IMR-90 (cell line): ENCODE data around the gene CEP170. TPM values are rescaled to one million over a fixed set of nuclear protein-coding genes. Genes with fewer than 3 reads are reported as not detected.
"Not testable (repeated sequence)": the region's sequence is repeated elsewhere in the genome, so short reads cannot be mapped to it uniquely, and the experiment has no call there.

Source experiments
- ATAC-seq: fragments of 200-7000 bp; cut with Tn5 transposase; 2 replicates; pipeline ENCODE4 v1.9.1; 2020; ENCODE audit warnings: low read depth, mild to moderate bottlenecking, moderate library complexity
- BruUV-seq: library from RNA; stranded (reverse); fragments of 400-500 nt; replicated peaks from 2 replicates; lab custom pipeline; 2021; lab: Mats Ljungman, UMichigan
- CTCF ChIA-PET: fragments of 300-600 bp; formaldehyde crosslinking; extraction: SDS; loops from one replicate; lab custom pipeline; 2021; ENCODE audit warnings: antibody characterized with exemption; lab: Yijun Ruan, JAX
- POLR2A ChIA-PET: fragments of 300-600 bp; sonication (Branson Sonifier 250); formaldehyde crosslinking; loops from one replicate; lab custom pipeline; 2022; ENCODE audit warnings: antibody characterized with exemption; ENCODE audit not compliant: unreplicated experiment; lab: Charles Lee
- DNase-seq: peaks from one replicate; pipeline ENCODE4 v3.0.0; 2013
- H2AFZ ChIP-seq: replicated peaks from 2 replicates; pipeline ENCODE3; 2013; ENCODE audit warnings: low read length, mild to moderate bottlenecking; ENCODE audit not compliant: poor library complexity
- H2AK5ac ChIP-seq: 2 replicates; pipeline ENCODE4 v1.6.1; 2013; ENCODE audit warnings: low read depth, low read length, inconsistent platforms
- H2AK9ac ChIP-seq: replicated peaks from 2 replicates; pipeline ENCODE3; 2013; ENCODE audit warnings: mild to moderate bottlenecking, low read depth, low read length, moderate library complexity; ENCODE audit not compliant: poor library complexity
- H2BK120ac ChIP-seq: 2 replicates; pipeline ENCODE4 v1.6.1; 2013; ENCODE audit warnings: low read depth, low read length, inconsistent platforms
- H2BK15ac ChIP-seq: 3 replicates; pipeline ENCODE4 v1.6.1; 2013; ENCODE audit warnings: low read depth, low read length, inconsistent platforms
- H2BK20ac ChIP-seq: 2 replicates; pipeline ENCODE4 v1.6.1; 2013; ENCODE audit warnings: low read depth, mild to moderate bottlenecking, inconsistent platforms, low read length, moderate library complexity
- H2BK5ac ChIP-seq: 2 replicates; pipeline ENCODE4 v1.6.1; 2013; ENCODE audit warnings: mild to moderate bottlenecking, low read depth, low read length, inconsistent platforms; ENCODE audit not compliant: poor library complexity, severe bottlenecking
- H3K14ac ChIP-seq: replicated peaks from 2 replicates; pipeline ENCODE4 v1.6.1; 2013; ENCODE audit warnings: low read depth, low read length, inconsistent platforms
- H3K18ac ChIP-seq: 2 replicates; pipeline ENCODE4 v1.6.1; 2013; ENCODE audit warnings: low read depth, low read length, control low read depth
- H3K23ac ChIP-seq: 2 replicates; pipeline ENCODE4 v1.6.1; 2013; ENCODE audit warnings: low read depth, low read length, inconsistent platforms
- H3K27ac ChIP-seq: 2 replicates; pipeline ENCODE4 v1.5.1; 2013; ENCODE audit warnings: mild to moderate bottlenecking, control low read depth, low read length; ENCODE audit not compliant: insufficient read depth
- H3K27me3 ChIP-seq: 2 replicates; pipeline ENCODE4 v1.6.1; 2013; ENCODE audit warnings: low read length; ENCODE audit not compliant: control insufficient read depth, insufficient read depth
- H3K36me3 ChIP-seq: 2 replicates; pipeline ENCODE4 v1.6.1; 2013; ENCODE audit warnings: low read length, mixed read lengths; ENCODE audit not compliant: control insufficient read depth, insufficient read depth
- H3K4ac ChIP-seq: 2 replicates; pipeline ENCODE4 v1.6.1; 2013; ENCODE audit warnings: low read depth, low read length, inconsistent platforms
- H3K4me1 ChIP-seq: 2 replicates; pipeline ENCODE4 v1.6.1; 2013; ENCODE audit warnings: low read length, mixed read lengths; ENCODE audit not compliant: control insufficient read depth, insufficient read depth
- H3K4me2 ChIP-seq: 2 replicates; pipeline ENCODE4 v1.6.1; 2013; ENCODE audit warnings: low read depth, mild to moderate bottlenecking, control low read depth, low read length, moderate library complexity
- H3K4me3 ChIP-seq: 2 replicates; pipeline ENCODE4 v1.5.1; 2013; ENCODE audit warnings: low read depth, mild to moderate bottlenecking, control low read depth, low read length, moderate library complexity; ENCODE audit not compliant: insufficient read depth
- H3K56ac ChIP-seq: 2 replicates; pipeline ENCODE4 v1.6.1; 2013; ENCODE audit warnings: low read length, inconsistent platforms; ENCODE audit not compliant: insufficient read depth; ENCODE audit errors: extremely low read depth
- H3K79me1 ChIP-seq, 2 experiments: 2 replicates each; pipeline ENCODE4 v1.6.1; 2013; ENCODE audit warnings: low read length in 2 of 2, inconsistent platforms in 1 of 2, low read depth in 1 of 2
- H3K9ac ChIP-seq: 2 replicates; pipeline ENCODE4 v1.6.1; 2013; ENCODE audit warnings: low read depth, low read length, control low read depth
- H3K9me1 ChIP-seq: 2 replicates; pipeline ENCODE4 v1.6.1; 2013; ENCODE audit warnings: low read length, inconsistent platforms; ENCODE audit not compliant: insufficient read depth
- H3K9me3 ChIP-seq: 2 replicates; pipeline ENCODE4 v1.6.1; 2013; ENCODE audit warnings: low read length; ENCODE audit not compliant: control insufficient read depth, insufficient read depth
- H4K20me1 ChIP-seq: 2 replicates; pipeline ENCODE4 v1.6.1; 2013; ENCODE audit warnings: low read length, inconsistent platforms; ENCODE audit not compliant: insufficient read depth
- H4K5ac ChIP-seq: 2 replicates; pipeline ENCODE4 v1.6.1; 2013; ENCODE audit warnings: mild to moderate bottlenecking, low read depth, low read length, control low read depth
- H4K8ac ChIP-seq, 2 experiments: 2 replicates each; pipeline ENCODE4 v1.6.1; 2013; ENCODE audit warnings: low read depth in 2 of 2, low read length in 2 of 2, control low read depth in 1 of 2, inconsistent platforms in 1 of 2
- H4K91ac ChIP-seq: 2 replicates; pipeline ENCODE4 v1.6.1; 2013; ENCODE audit warnings: low read depth, low read length, inconsistent platforms; ENCODE audit not compliant: insufficient read depth
- WGBS, 2 experiments: methylation state at CpG; one replicate each; pipeline versions ENCODE4 v1.1.5 to v1.1.7; 2013; ENCODE audit warnings: missing lambda C conversion rate in 2 of 2; ENCODE audit not compliant: insufficient read length in 1 of 2; ENCODE audit errors: extremely low coverage in 2 of 2; 5-methylcytosine and 5-hydroxymethylcytosine counted together
- dilution Hi-C: fragments of 300-500 bp; cut with HindIII; formaldehyde crosslinking; loops from one replicate; pipeline ENCODE4 v1.14.3; 2018; ENCODE audit warnings: low sequenced_read_pairs; ENCODE audit not compliant: unreplicated experiment
- in situ Hi-C: fragments of 300-500 bp; cut with MboI; formaldehyde crosslinking; loops from 3 replicates; pipeline ENCODE4 v1.14.3; 2019; ENCODE audit warnings: low sequenced_read_pairs, inconsistent platforms, mixed read lengths
- intact Hi-C: fragments of 100-400 bp; cut with micrococcal nuclease; formaldehyde crosslinking; loops from 2 replicates; pipeline ENCODE4 v1.10.0; 2022
- polyA plus RNA-seq, 3 experiments: library from polyadenylated mRNA; depleted of rRNA; stranded (reverse); fragments of >200 nt; gene quantifications; 2 replicates each; pipeline ENCODE4 v1.2.3, GENCODE V29; 2012; ENCODE audit warnings: low replicate concordance in 1 of 3
- total RNA-seq: library from RNA; depleted of rRNA; stranded (reverse); fragments of >200 nt; gene quantifications from 2 replicates; pipeline ENCODE4 v1.2.3, GENCODE V29; 2012

Gene CEP170
- total and polyA plus RNA-seq, 2 of the 4 experiments (the other 2 are of a cell fraction), result 65.8 to 151 TPM

DNA sequence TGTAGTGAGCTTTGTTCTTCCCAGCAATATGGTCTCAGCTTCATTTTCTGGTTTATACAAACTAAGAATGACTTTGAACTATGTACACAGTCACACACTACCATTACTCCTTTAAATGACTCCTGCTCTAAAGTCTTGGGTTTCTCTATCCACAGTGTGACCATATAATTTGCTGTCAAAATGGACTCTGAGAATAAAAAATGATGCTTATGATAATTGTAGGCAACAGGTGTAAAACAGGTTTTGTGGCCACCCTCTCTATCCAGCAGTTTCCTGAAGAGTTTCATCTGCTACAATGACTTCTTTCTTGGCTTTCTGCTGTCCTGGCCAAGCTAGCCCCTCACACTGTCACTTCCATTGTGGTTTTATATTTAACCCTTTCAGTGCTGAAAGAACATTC, 71.4 kb downstream of the CEP170 start:
- H3K9me3 ChIP-seq, H2BK20ac ChIP-seq, H2BK120ac ChIP-seq, POLR2A ChIA-PET, H3K4me3 ChIP-seq, H2BK15ac ChIP-seq, H3K9ac ChIP-seq, H3K4me1 ChIP-seq, H3K36me3 ChIP-seq, CTCF ChIA-PET, H2BK5ac ChIP-seq, H3K4me2 ChIP-seq, ATAC-seq, in situ Hi-C loops, dilution Hi-C loops, H3K14ac ChIP-seq, H4K5ac ChIP-seq, H3K4ac ChIP-seq, H3K27ac ChIP-seq, H4K20me1 ChIP-seq, intact Hi-C loops, H2AK9ac ChIP-seq, DNase-seq, BruUV-seq, H2AFZ ChIP-seq, H3K56ac ChIP-seq, H3K23ac ChIP-seq, H3K18ac ChIP-seq, H2AK5ac ChIP-seq, H4K91ac ChIP-seq, H3K79me1 ChIP-seq, H4K8ac ChIP-seq, H3K9me1 ChIP-seq, H3K27me3 ChIP-seq: not testable (repeated sequence)

DNA sequence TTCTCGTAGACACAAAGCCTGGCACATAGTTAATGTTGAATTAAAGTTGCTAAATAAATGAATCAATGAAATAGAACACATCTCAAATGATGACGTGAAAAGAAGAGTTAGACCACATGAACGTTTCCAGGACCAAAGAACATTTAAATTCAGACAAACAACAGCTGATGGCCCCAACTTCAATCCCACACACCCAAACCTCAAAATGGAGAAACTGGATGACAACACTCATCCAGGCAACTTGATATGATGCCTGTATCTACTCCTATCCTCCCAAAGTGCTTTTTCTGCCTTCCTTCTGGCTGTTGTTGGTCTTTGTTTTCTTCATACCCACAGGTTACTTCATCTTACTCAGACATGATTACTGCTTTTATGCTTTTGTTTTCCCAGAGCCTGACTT, 71.9 kb downstream of the CEP170 start:
- H2BK5ac ChIP-seq, H3K4me1 ChIP-seq, dilution Hi-C loops, H2BK120ac ChIP-seq, H3K9me1 ChIP-seq, ATAC-seq, H2AFZ ChIP-seq, H4K20me1 ChIP-seq, H3K27ac ChIP-seq, DNase-seq, H4K8ac ChIP-seq, H3K4me2 ChIP-seq, H3K18ac ChIP-seq, CTCF ChIA-PET, H2BK15ac ChIP-seq, H2BK20ac ChIP-seq, H4K5ac ChIP-seq, POLR2A ChIA-PET, in situ Hi-C loops, H3K14ac ChIP-seq, H3K9me3 ChIP-seq, H3K4me3 ChIP-seq, H3K23ac ChIP-seq, BruUV-seq, H3K36me3 ChIP-seq, H2AK9ac ChIP-seq, H3K27me3 ChIP-seq, H3K9ac ChIP-seq, H3K56ac ChIP-seq, H2AK5ac ChIP-seq, H4K91ac ChIP-seq, intact Hi-C loops, H3K79me1 ChIP-seq, H3K4ac ChIP-seq: not testable (repeated sequence)
- no CpG with 5 or more reads among the region's 3 CpGs for WGBS, 2 experiments
